BE2C (cell line): ENCODE measurements around the gene NDUFS4.

Experiments
- DNase-seq: peaks from one replicate; pipeline ENCODE4 v3.0.0-alpha.2; 2020
- H3K27me3 ChIP-seq: fragments of 250-450 bp; sonication (Bioruptor Pico); 2 replicates; pipeline ENCODE4 v1.5.1; 2020; ENCODE audit warnings: mild to moderate bottlenecking
- H3K36me3 ChIP-seq: fragments of 250-450 bp; sonication (Bioruptor Pico); 2 replicates; pipeline ENCODE4 v1.5.1; 2020; ENCODE audit warnings: mild to moderate bottlenecking
- H3K4me1 ChIP-seq: fragments of 250-450 bp; sonication (Bioruptor Pico); 2 replicates; pipeline ENCODE4 v1.5.1; 2020
- H3K4me3 ChIP-seq: 2 replicates; pipeline ENCODE4 v1.5.1; 2011; ENCODE audit warnings: low read depth, low read length
- H3K9me3 ChIP-seq: fragments of 250-450 bp; sonication (Bioruptor Pico); 2 replicates; pipeline ENCODE4 v1.5.1; 2020
- CTCF ChIP-seq: IDR thresholded peaks from 2 replicates; pipeline ENCODE4 v1.5.1; 2012; ENCODE audit warnings: mild to moderate bottlenecking, low read depth, low read length

Gene NDUFS4

GRCh38 chr5:53560028-53560427, 411 bp upstream of the NDUFS4 start:
- Histone ChIP-seq H3K4me3 (peak overlapping the region; percentile 96), H3K9me3 (peaks cover 7% of the 10 kb centered on the region), H3K36me3 (no peaks in the 10 kb centered on the region), H3K27me3 (no peaks in the 10 kb centered on the region), H3K4me1 (no peaks in the 10 kb centered on the region)
- TF ChIP-seq CTCF = no peak
- DNase-seq = no peak

GRCh38 chr5:53568401-53568800, 8.0 kb downstream of the NDUFS4 start:
- no peaks in the 10 kb centered on the region for H3K36me3 ChIP-seq
- no peak for DNase-seq
- H3K27me3 ChIP-seq = no peaks in the 10 kb centered on the region
- no peaks in the 10 kb centered on the region for H3K9me3 ChIP-seq
- TF ChIP-seq CTCF = no peak
- H3K4me1 ChIP-seq = no peaks in the 10 kb centered on the region
- no peak overlapping the region for H3K4me3 ChIP-seq

- Histone ChIP-seq H3K36me3 (no peaks in the 10 kb centered on the region), H3K4me1 (no peaks in the 10 kb centered on the region), H3K9me3 (no peaks in the 10 kb centered on the region), H3K4me3 (no peak overlapping the region), H3K27me3 (no peaks in the 10 kb centered on the region)
- TF ChIP-seq CTCF = no peak
- no peak for DNase-seq
Measured at GRCh38 chr5:53568871-53569270, 8.4 kb downstream of the NDUFS4 start.

GRCh38 chr5:53569453-53569852, 9.0 kb downstream of the NDUFS4 start:
- Histone ChIP-seq H3K4me3 (no peak overlapping the region), H3K36me3 (no peaks in the 10 kb centered on the region), H3K27me3 (no peaks in the 10 kb centered on the region), H3K4me1 (no peaks in the 10 kb centered on the region), H3K9me3 (no peaks in the 10 kb centered on the region)
- DNase-seq = no peak
- TF ChIP-seq CTCF = no peak

GRCh38 chr5:53571403-53571802, 11.0 kb downstream of the NDUFS4 start:
- H3K27me3 ChIP-seq = no peaks in the 10 kb centered on the region
- no peak overlapping the region for H3K4me3 ChIP-seq
- no peaks in the 10 kb centered on the region for H3K36me3 ChIP-seq
- H3K4me1 ChIP-seq = no peaks in the 10 kb centered on the region
- H3K9me3 ChIP-seq = no peaks in the 10 kb centered on the region
- no peak for TF ChIP-seq CTCF
- no peak for DNase-seq

- no peaks in the 10 kb centered on the region for H3K4me1 ChIP-seq
- TF ChIP-seq CTCF = no peak
- DNase-seq = no peak
- no peaks in the 10 kb centered on the region for H3K9me3 ChIP-seq
- no peak overlapping the region for H3K4me3 ChIP-seq
- no peaks in the 10 kb centered on the region for H3K27me3 ChIP-seq
- no peaks in the 10 kb centered on the region for H3K36me3 ChIP-seq
Measured at GRCh38 chr5:53575101-53575500, 14.7 kb downstream of the NDUFS4 start.
